ENCODE measurements around the gene IYD.

GRCh38 chr6:150452428-150453243, 83.8 kb downstream of the IYD start:
- no peak for TF ChIP-seq CTCF (IDR thresholded peaks at IDR 0.05)
- no peak for TF ChIP-seq ZFX (IDR thresholded peaks at IDR 0.05; ENCODE audit: borderline replicate concordance)
